GM12878 (cell line): Measurements from ENCODE around the gene ATL1. TPM values are rescaled to one million over a fixed set of nuclear protein-coding genes. Genes with fewer than 3 reads are reported as not detected.

Source experiments
- ATAC-seq: fragments of 200-7000 bp; cut with Tn5 transposase; 3 replicates; pipeline ENCODE4 v1.9.1; 2020; ENCODE audit warnings: mild to moderate bottlenecking, moderate library complexity
- BruUV-seq: library from RNA; stranded (reverse); fragments of 400-500 nt; replicated peaks from 2 replicates; lab custom pipeline; 2021; lab: Mats Ljungman, UMichigan
- CTCF ChIA-PET: fragments of 300-600 bp; sonication (Branson Sonifier 250); formaldehyde crosslinking; extraction: SDS; loops from one replicate; lab custom pipeline; 2021; ENCODE audit warnings: inconsistent platforms; lab: Yijun Ruan, JAX
- POLR2A ChIA-PET: fragments of 350-600 bp; formaldehyde crosslinking; extraction: SDS; loops from one replicate; lab custom pipeline; 2021; ENCODE audit warnings: inconsistent platforms; lab: Charles Lee
- RAD21 ChIA-PET: fragments of 300-600 bp; sonication (Branson Sonifier 250); formaldehyde crosslinking; loops from one replicate; lab custom pipeline; 2023; ENCODE audit warnings: antibody characterized with exemption; ENCODE audit not compliant: unreplicated experiment; lab: Charles Lee
- SMC1A ChIA-PET: fragments of 300-600 bp; sonication (Branson Sonifier 250); formaldehyde crosslinking; loops from one replicate; lab custom pipeline; 2023; ENCODE audit not compliant: unreplicated experiment, uncharacterized antibody; lab: Charles Lee
- DNase-seq: peaks from one replicate; pipeline ENCODE4 v3.0.0-alpha.2; 2011; ENCODE audit warnings: low read depth, low spot score
- FAIRE-seq: peaks from 3 replicates; lab custom pipeline; 2011; peaks lifted over from hg19 to GRCh38; lab: Jason Lieb, UNC
- H2AFZ ChIP-seq: 2 replicates; pipeline ENCODE4 v1.6.0; 2011; ENCODE audit warnings: low read depth, low read length, control low read depth; ENCODE audit not compliant: control insufficient read depth
- H3K27ac ChIP-seq: 2 replicates; pipeline ENCODE4 v1.5.1; 2011; ENCODE audit warnings: control low read depth; ENCODE audit not compliant: control insufficient read depth, insufficient read depth
- H3K27me3 ChIP-seq, 2 experiments: replicated peaks in 1 of 2; 2 replicates each; pipeline versions ENCODE4 v1.6.0 to v1.6.1; 2011; ENCODE audit warnings: low read length in 1 of 2; ENCODE audit not compliant: control insufficient read depth in 2 of 2, insufficient read depth in 2 of 2
- H3K36me3 ChIP-seq, 2 experiments: 2 replicates each; pipeline ENCODE4 v1.5.1; 2011; ENCODE audit warnings: low read length in 1 of 2; ENCODE audit not compliant: control insufficient read depth in 2 of 2, insufficient read depth in 2 of 2
- H3K4me1 ChIP-seq: 2 replicates; pipeline ENCODE4 v1.6.1; 2011; ENCODE audit warnings: mild to moderate bottlenecking, low read length, moderate library complexity, mixed read lengths; ENCODE audit not compliant: control insufficient read depth, insufficient read depth
- H3K4me2 ChIP-seq: 2 replicates; pipeline ENCODE4 v1.6.0; 2011; ENCODE audit warnings: control low read depth; ENCODE audit not compliant: control insufficient read depth, insufficient read depth
- H3K4me3 ChIP-seq: fragments of 200-600 bp; sonication (generic); 2 replicates; pipeline ENCODE4 v1.5.1; 2016
- H3K79me2 ChIP-seq: 2 replicates; pipeline ENCODE4 v1.6.0; 2011; ENCODE audit warnings: low read length; ENCODE audit not compliant: control insufficient read depth, insufficient read depth
- H3K9ac ChIP-seq: 2 replicates; pipeline ENCODE4 v1.8.0; 2011; ENCODE audit warnings: low read length, control low read depth, mixed read lengths; ENCODE audit not compliant: control insufficient read depth, insufficient read depth
- H3K9me3 ChIP-seq: replicated peaks from 3 replicates; pipeline ENCODE4 v1.5.1; 2011; ENCODE audit warnings: mild to moderate bottlenecking, low read length; ENCODE audit not compliant: control insufficient read depth, insufficient read depth
- H4K20me1 ChIP-seq: 2 replicates; pipeline ENCODE4 v1.6.0; 2011; ENCODE audit not compliant: control insufficient read depth, insufficient read depth
- BHLHE40 ChIP-seq, 2 experiments: fragments of 450-650 bp in 1 of 2; IDR thresholded peaks; 2 replicates each; pipeline ENCODE4 v1.6.1; 2011 to 2017; ENCODE audit warnings: low read depth in 2 of 2, borderline replicate concordance in 1 of 2, improper control_type of control experiment in 1 of 2, low read length in 1 of 2, mild to moderate bottlenecking in 1 of 2
- FOS ChIP-seq: IDR thresholded peaks from 3 replicates; pipeline ENCODE4 v1.6.1; 2011; ENCODE audit warnings: borderline replicate concordance; ENCODE audit not compliant: insufficient read length; ENCODE audit errors: extremely low read depth
- NFXL1 ChIP-seq: fragments of 450-650 bp; IDR thresholded peaks from 2 replicates; pipeline ENCODE4 v1.6.1; 2017; ENCODE audit warnings: antibody characterized with exemption, mild to moderate bottlenecking, borderline replicate concordance
- PAX5 ChIP-seq: IDR thresholded peaks from 2 replicates; pipeline ENCODE4 v1.6.1; 2011; ENCODE audit warnings: low read depth, low read length, borderline replicate concordance
- RCOR1 ChIP-seq: conservative IDR thresholded peaks from 2 replicates; pipeline ENCODE4 v1.6.1; 2012; ENCODE audit warnings: low read depth, low read length, improper control_type of control experiment
- TBL1XR1 ChIP-seq: IDR thresholded peaks from 2 replicates; pipeline ENCODE4 v1.6.1; 2012; ENCODE audit warnings: low read depth, low read length, improper control_type of control experiment
- WGBS: methylation state at CpG from one replicate; pipeline ENCODE4 v1.1.6; 2016; ENCODE audit warnings: low lambda C conversion rate; ENCODE audit not compliant: insufficient replicate concordance, insufficient coverage; ENCODE audit errors: missing lambda C conversion rate; 5-methylcytosine and 5-hydroxymethylcytosine counted together
- in situ Hi-C: fragments of 300-500 bp; cut with MboI; formaldehyde crosslinking; loops from 9 replicates; pipeline ENCODE4 v1.14.3; 2018; ENCODE audit warnings: mixed read lengths
- intact Hi-C: fragments of 100-400 bp; cut with micrococcal nuclease; formaldehyde crosslinking; loops from one replicate; pipeline ENCODE4 v1.14.2; 2022; ENCODE audit not compliant: unreplicated experiment
- polyA plus RNA-seq, 11 experiments: library from polyadenylated mRNA; depleted of rRNA in 4 of 11; unstranded in 6 of 11; stranded (reverse) in 5 of 11; fragments of >200 nt; fragmentation: Nextera tagmentation in 4 of 11; fragmentation: Illumina TruSeq in 1 of 11; extraction: Ambion mirVana in 4 of 11; extraction: Trizol in 1 of 11; gene quantifications; 1 replicate in 1 of 11; 2 replicates in 10 of 11; pipeline versions ENCODE4 v1.2.1 to v1.2.3, GENCODE V29; 2011 to 2016; ENCODE audit warnings: inconsistent platforms in 2 of 11, missing spikeins in 2 of 11, low read depth in 1 of 11
- total RNA-seq, 4 experiments: library from RNA; depleted of rRNA in 3 of 4; stranded (reverse); fragments of >200 nt in 3 of 4; fragmentation: Illumina TruSeq in 1 of 4; extraction: Trizol in 1 of 4; gene quantifications; 2 replicates each; pipeline versions ENCODE4 v1.2.1 to v1.2.3, GENCODE V29; 2013 to 2021

The ATL1 gene
- total and polyA plus RNA-seq, 10 of the 15 experiments (the other 5 are each of a cell fraction or from before 2014, with no cell fraction given), result 0.11 to 1.2 (median 0.58) TPM; not detected in 1

DNA sequence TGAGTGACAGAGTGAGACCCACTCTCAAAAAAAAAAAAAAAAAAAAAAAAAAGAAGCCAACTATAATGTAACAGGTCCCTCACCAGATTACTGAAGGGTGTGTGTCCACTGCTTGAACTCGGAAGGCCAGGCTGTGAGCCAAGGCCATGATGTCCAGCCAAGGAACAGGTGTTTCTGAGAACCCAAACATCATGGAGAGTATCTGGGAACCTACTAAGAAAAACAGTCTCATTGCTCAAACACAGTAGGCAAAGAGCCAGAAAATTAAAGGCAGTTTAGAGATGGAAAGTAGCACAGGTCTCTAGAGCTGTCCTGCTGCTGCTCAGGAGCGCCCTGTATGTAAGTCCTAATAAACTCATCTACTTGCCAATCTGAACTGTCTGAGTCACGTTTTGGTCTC, 15.0 kb upstream of the ATL1 start:
- H3K27me3 ChIP-seq, result no peaks in the 10 kb centered on the region
- H3K4me2 ChIP-seq, result no peak overlapping the region
- in situ Hi-C loops (loop anchor here (5.0 kb wide), 1 partner anchor 227 kb away; no protein-coding TSS in a partner anchor), intact Hi-C loops (loop anchor here (5.0 kb wide), 1 partner anchor 317 kb away; no protein-coding TSS in a partner anchor)
- H3K27ac ChIP-seq, result no peak overlapping the region
- no peak for TF ChIP-seq TBL1XR1
- TF ChIP-seq FOS, result no peak
- no peak for TF ChIP-seq PAX5
- no peak for TF ChIP-seq BHLHE40 (IDR thresholded peaks at IDR 0.05; ENCODE audit: borderline replicate concordance in 1 of 2, low read depth in 2 of 2, low read length in 1 of 2)
- no peak for TF ChIP-seq RCOR1
- DNase-seq, result no peak
- H3K9ac ChIP-seq, result no peak overlapping the region
- SMC1A ChIA-PET, result interaction anchor here (0.5 to 0.9 kb wide), 4 partner anchors 15 to 611 kb away, joined by 3 read pairs; partner anchors contain the start of gene ATL1
- no peak overlapping the region for H3K4me3 ChIP-seq
- no peak for ATAC-seq
- H3K79me2 ChIP-seq, result no peaks in the 10 kb centered on the region
- H3K9me3 ChIP-seq, result no peaks in the 10 kb centered on the region
- WGBS, result 58% methylated on average over 3 of the region's 3 CpGs
- peaks cover 3% of the 10 kb centered on the region; the same call in 1 of the 2 replicates for H3K4me1 ChIP-seq
- no TSS peak for BruUV-seq
- no peak overlapping the region for H2AFZ ChIP-seq
- CTCF ChIA-PET, result interaction anchor here (1.3 to 1.8 kb wide), 4 partner anchors 54 to 232 kb away, joined by 4 to 6 read pairs (median 5); no protein-coding TSS in a partner anchor
- no peaks in the 10 kb centered on the region for H3K36me3 ChIP-seq
- POLR2A ChIA-PET, result interaction anchor here (0.6 kb wide), 1 partner anchor 243 kb away, joined by 3 read pairs; no protein-coding TSS in a partner anchor
- no peak for FAIRE-seq
- no peaks in the 10 kb centered on the region for H4K20me1 ChIP-seq
- RAD21 ChIA-PET, result interaction anchor here (0.7 to 1.4 kb wide), 3 partner anchors 75 to 229 kb away, joined by 3 to 5 read pairs (median 5); no protein-coding TSS in a partner anchor

DNA sequence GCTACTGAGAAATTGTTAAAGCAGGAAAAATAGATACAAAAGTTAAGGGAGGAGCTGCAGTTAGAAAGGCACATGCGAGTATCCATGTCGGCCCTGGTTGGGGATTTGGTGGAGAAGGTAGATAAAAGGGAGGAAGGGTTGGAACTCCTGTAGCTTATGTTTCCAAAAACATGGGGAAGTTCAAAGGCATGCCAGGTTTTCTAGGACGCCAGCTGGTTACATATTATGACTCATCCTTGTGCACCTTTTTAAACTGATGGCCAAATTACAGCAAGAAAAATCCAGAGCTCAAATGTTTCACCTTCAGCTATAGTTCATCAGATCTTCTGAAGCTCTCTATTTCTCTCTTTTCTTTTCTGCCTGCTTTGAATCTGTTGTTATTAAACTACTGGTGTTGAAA, 14.3 kb upstream of the ATL1 start:
- TF ChIP-seq NFXL1, result no peak
- Histone ChIP-seq H3K27ac (no peak overlapping the region), H3K4me1 (peaks cover 3% of the 10 kb centered on the region; the same call in 1 of the 2 replicates), H3K27me3 (no peaks in the 10 kb centered on the region), H3K79me2 (no peaks in the 10 kb centered on the region), H3K36me3 (no peaks in the 10 kb centered on the region), H3K4me3 (no peak overlapping the region), H3K9ac (no peak overlapping the region), H4K20me1 (no peaks in the 10 kb centered on the region), H3K4me2 (no peak overlapping the region), H2AFZ (no peak overlapping the region), H3K9me3 (no peaks in the 10 kb centered on the region)
- DNase-seq (no peak), FAIRE-seq (no peak), ATAC-seq (no peak)
- RAD21 ChIA-PET, result interaction anchor here (0.9 to 1.4 kb wide), 2 partner anchors 74 to 229 kb away, joined by 3 to 5 read pairs; no protein-coding TSS in a partner anchor
- intact Hi-C loops, result no loop called here
- CTCF ChIA-PET, result interaction anchor here (0.8 to 1.8 kb wide), 6 partner anchors 53 to 315 kb away, joined by 3 to 6 read pairs (median 5); no protein-coding TSS in a partner anchor
- POLR2A ChIA-PET, result no interaction called here
- BruUV-seq, result no TSS peak
- 57% methylated on average over 3 of the region's 3 CpGs for WGBS
- in situ Hi-C loops, result no loop called here
- SMC1A ChIA-PET, result interaction anchor here (0.9 to 1.6 kb wide), 3 partner anchors 14 to 231 kb away, joined by 3 to 6 read pairs (median 3); partner anchors contain the start of gene ATL1
